Caco-2 (cell line): ENCODE data around the gene SBF2. TPM values are rescaled to one million over a fixed set of nuclear protein-coding genes. Genes with fewer than 3 reads are reported as not detected.

Experiments
- BruUV-seq: library from RNA; stranded (reverse); fragments of 400-500 nt; replicated peaks from 2 replicates; lab custom pipeline; 2021; lab: Mats Ljungman, UMichigan
- CTCF ChIA-PET: fragments of 300-600 bp; sonication (Branson Sonifier 250); formaldehyde crosslinking; loops from one replicate; lab custom pipeline; 2022; ENCODE audit warnings: antibody characterized with exemption; lab: Charles Lee
- POLR2A ChIA-PET: fragments of 300-600 bp; sonication (Branson Sonifier 250); formaldehyde crosslinking; loops from one replicate; lab custom pipeline; 2022; ENCODE audit warnings: antibody characterized with exemption; lab: Charles Lee
- DNase-seq, 2 experiments: peaks; one replicate each; pipeline versions ENCODE4 v3.0.0 to v3.0.0-alpha.2; 2020 to 2022
- H3K27me3 ChIP-seq: replicated peaks from 2 replicates; pipeline ENCODE4 v1.6.0; 2011; ENCODE audit warnings: low read length; ENCODE audit not compliant: control insufficient read depth, insufficient read depth
- H3K36me3 ChIP-seq: 2 replicates; pipeline ENCODE4 v1.5.1; 2011; ENCODE audit warnings: low read length; ENCODE audit not compliant: control insufficient read depth, insufficient read depth
- H3K4me1 ChIP-seq: fragments of 250-450 bp; sonication (Bioruptor Pico); 2 replicates; pipeline ENCODE4 v1.5.1; 2020; ENCODE audit warnings: mild to moderate bottlenecking
- H3K4me3 ChIP-seq: 2 replicates; pipeline ENCODE4 v1.5.1; 2011; ENCODE audit warnings: low read depth, mild to moderate bottlenecking, control low read depth, low read length
- H3K9me3 ChIP-seq: fragments of 250-450 bp; sonication (Bioruptor Pico); 2 replicates; pipeline ENCODE4 v1.5.1; 2020; ENCODE audit warnings: mild to moderate bottlenecking, moderate library complexity
- H3K27ac Mint-ChIP-seq: one replicate; pipeline ENCODE4 v1.8.0; 2022; ENCODE audit warnings: mixed read lengths; ENCODE audit not compliant: unreplicated experiment
- H3K27me3 Mint-ChIP-seq: one replicate; pipeline ENCODE4 v1.8.0; 2022; ENCODE audit warnings: mixed read lengths; ENCODE audit not compliant: insufficient read depth, unreplicated experiment
- H3K36me3 Mint-ChIP-seq: one replicate; pipeline ENCODE4 v1.8.0; 2022; ENCODE audit warnings: mild to moderate bottlenecking, mixed read lengths; ENCODE audit not compliant: insufficient read depth, unreplicated experiment
- H3K4me1 Mint-ChIP-seq: one replicate; pipeline ENCODE4 v1.8.0; 2022; ENCODE audit warnings: low read depth, mixed read lengths; ENCODE audit not compliant: unreplicated experiment
- H3K4me3 Mint-ChIP-seq: one replicate; pipeline ENCODE4 v1.8.0; 2022; ENCODE audit warnings: mild to moderate bottlenecking, moderate library complexity, mixed read lengths; ENCODE audit not compliant: unreplicated experiment
- H3K9me3 Mint-ChIP-seq: one replicate; pipeline ENCODE4 v1.8.0; 2022; ENCODE audit warnings: mixed read lengths; ENCODE audit not compliant: unreplicated experiment
- intact Hi-C: fragments of 100-400 bp; cut with micrococcal nuclease; formaldehyde crosslinking; loops from one replicate; pipeline ENCODE4 v1.10.0; 2022; ENCODE audit not compliant: unreplicated experiment
- total RNA-seq: library from RNA; stranded (reverse); gene quantifications from 2 replicates; pipeline ENCODE4 v1.2.3, GENCODE V29; 2022
- TF ChIP-seq, protein P1 (sequence below), 2 experiments: fragments of 200-600 bp in 1 of 2; IDR thresholded peaks; 1 replicate in 1 of 2; 2 replicates in 1 of 2; pipeline versions ENCODE4 v1.5.1 to v1.8.0; 2011 to 2022; ENCODE audit warnings: antibody characterized with exemption in 1 of 2, control low read depth in 1 of 2, inconsistent platforms in 1 of 2, low read depth in 1 of 2, low read length in 1 of 2, mild to moderate bottlenecking in 1 of 2, moderate library complexity in 1 of 2; ENCODE audit not compliant: insufficient read depth in 1 of 2, severe bottlenecking in 1 of 2, unreplicated experiment in 1 of 2

Gene SBF2
- total RNA-seq, 1 experiment from 2014 or later = 72.2 TPM

DNA sequence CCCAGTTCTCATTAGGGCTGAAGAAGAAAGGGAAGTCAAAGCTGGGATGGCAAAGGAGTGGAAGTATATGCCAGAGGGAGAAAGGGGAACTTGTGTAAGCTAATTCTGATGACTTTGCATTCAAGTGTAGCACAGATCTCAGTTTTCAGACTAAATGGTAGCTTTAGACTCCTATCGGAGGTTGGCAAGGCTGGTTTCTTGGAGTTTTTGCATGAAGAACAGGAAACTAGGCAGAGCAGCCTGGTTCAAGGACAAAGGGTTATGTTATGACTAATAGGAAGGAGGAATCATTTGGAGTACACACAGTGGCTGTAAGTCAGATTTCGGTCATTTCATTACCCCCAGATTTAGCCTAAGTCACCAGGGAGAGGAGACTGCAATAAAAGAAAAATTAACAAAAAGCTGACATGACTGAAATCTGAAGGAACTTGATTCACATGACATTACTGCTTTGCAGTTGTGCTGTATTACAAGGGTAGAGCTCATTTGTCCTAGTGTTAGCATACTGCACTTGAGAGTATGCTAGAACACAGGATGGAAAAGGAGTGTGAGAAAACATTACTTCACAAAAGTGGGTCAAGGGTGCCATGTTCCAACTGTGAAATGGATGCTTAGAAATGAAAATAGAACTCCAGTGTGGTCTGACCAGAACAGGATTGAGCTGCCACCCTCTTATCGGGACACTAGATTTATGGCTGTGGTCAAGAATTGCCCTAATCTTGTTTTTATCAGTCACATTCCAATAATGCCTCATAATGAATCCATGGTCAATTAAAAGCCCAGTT, 34.5 kb upstream of the SBF2 start:
- intact Hi-C loops = loop anchor here (2.0 to 5.0 kb wide), 4 partner anchors 129 to 716 kb away; partner anchors contain the start of gene AMPD3
- H3K4me1 Mint-ChIP-seq = peaks cover 36% of the 10 kb centered on the region
- TF ChIP-seq, protein P1, sequence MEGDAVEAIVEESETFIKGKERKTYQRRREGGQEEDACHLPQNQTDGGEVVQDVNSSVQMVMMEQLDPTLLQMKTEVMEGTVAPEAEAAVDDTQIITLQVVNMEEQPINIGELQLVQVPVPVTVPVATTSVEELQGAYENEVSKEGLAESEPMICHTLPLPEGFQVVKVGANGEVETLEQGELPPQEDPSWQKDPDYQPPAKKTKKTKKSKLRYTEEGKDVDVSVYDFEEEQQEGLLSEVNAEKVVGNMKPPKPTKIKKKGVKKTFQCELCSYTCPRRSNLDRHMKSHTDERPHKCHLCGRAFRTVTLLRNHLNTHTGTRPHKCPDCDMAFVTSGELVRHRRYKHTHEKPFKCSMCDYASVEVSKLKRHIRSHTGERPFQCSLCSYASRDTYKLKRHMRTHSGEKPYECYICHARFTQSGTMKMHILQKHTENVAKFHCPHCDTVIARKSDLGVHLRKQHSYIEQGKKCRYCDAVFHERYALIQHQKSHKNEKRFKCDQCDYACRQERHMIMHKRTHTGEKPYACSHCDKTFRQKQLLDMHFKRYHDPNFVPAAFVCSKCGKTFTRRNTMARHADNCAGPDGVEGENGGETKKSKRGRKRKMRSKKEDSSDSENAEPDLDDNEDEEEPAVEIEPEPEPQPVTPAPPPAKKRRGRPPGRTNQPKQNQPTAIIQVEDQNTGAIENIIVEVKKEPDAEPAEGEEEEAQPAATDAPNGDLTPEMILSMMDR (IDR thresholded peaks at IDR 0.05; ENCODE audit: insufficient read depth in 1 of 2, low read depth in 1 of 2, low read length in 1 of 2, severe bottlenecking in 1 of 2, unreplicated experiment in 1 of 2) = no peak
- Histone ChIP-seq H3K27me3 (no peaks in the 10 kb centered on the region), H3K4me3 (no peak overlapping the region), H3K36me3 (no peaks in the 10 kb centered on the region), H3K9me3 (no peaks in the 10 kb centered on the region), H3K4me1 (peaks cover 63% of the 10 kb centered on the region)
- H3K27ac Mint-ChIP-seq = peak overlapping the region; percentile 14
- H3K36me3 Mint-ChIP-seq = no peaks in the 10 kb centered on the region
- no TSS peak for BruUV-seq
- CTCF ChIA-PET = interaction anchor here (0.6 to 1.7 kb wide), 4 partner anchors 24 to 212 kb away, joined by 3 to 11 read pairs (median 7); partner anchors contain the start of genes ADM and RNF141
- peak; percentile 66 to 73 for DNase-seq
- POLR2A ChIA-PET = interaction anchor here (0.5 to 0.6 kb wide), 2 partner anchors 42 to 49 kb away, joined by 3 to 4 read pairs; no protein-coding TSS in a partner anchor
- no peaks in the 10 kb centered on the region for H3K27me3 Mint-ChIP-seq
- H3K4me3 Mint-ChIP-seq = peak overlapping the region; percentile 39
- H3K9me3 Mint-ChIP-seq = no peaks in the 10 kb centered on the region

DNA sequence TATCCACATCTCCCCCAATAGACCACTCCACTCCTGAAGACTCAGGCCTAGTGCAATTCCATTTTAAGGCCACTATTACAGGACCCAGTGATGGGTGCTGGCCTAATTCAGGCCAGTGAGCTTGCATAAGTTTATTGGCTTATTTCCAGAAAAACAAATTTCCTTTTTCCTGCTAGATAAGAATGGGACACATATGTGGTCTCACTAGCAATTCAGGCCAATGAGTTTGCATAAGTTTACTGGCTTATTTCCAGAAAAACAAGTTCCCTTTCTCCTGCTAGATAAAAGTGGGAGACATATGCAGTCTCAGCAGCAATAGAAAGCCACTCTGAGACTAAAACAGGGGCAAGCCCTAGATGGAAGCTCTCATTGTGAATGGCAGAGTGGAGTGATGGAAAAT, 33.2 kb upstream of the SBF2 start:
- Mint-ChIP-seq H3K4me1 (peaks cover 47% of the 10 kb centered on the region), H3K27me3 (no peaks in the 10 kb centered on the region), H3K4me3 (no peak overlapping the region), H3K27ac (peak overlapping the region; percentile 14), H3K9me3 (no peaks in the 10 kb centered on the region), H3K36me3 (no peaks in the 10 kb centered on the region)
- DNase-seq = no peak
- POLR2A ChIA-PET = interaction anchor here (1.2 to 1.7 kb wide), 3 partner anchors 18 to 23 kb away, joined by 3 to 6 read pairs (median 6); partner anchors contain the start of gene ADM
- H3K4me3 ChIP-seq = no peak overlapping the region
- H3K9me3 ChIP-seq = no peaks in the 10 kb centered on the region
- intact Hi-C loops = loop anchor here (5.0 kb wide), 3 partner anchors 130 to 715 kb away; partner anchors contain the start of gene AMPD3
- H3K27me3 ChIP-seq = no peaks in the 10 kb centered on the region
- no TSS peak for BruUV-seq
- TF ChIP-seq, protein P1 (IDR thresholded peaks at IDR 0.05; ENCODE audit: insufficient read depth in 1 of 2, low read depth in 1 of 2, low read length in 1 of 2, severe bottlenecking in 1 of 2, unreplicated experiment in 1 of 2) = no peak
- peaks cover 74% of the 10 kb centered on the region for H3K4me1 ChIP-seq
- no peaks in the 10 kb centered on the region for H3K36me3 ChIP-seq
- CTCF ChIA-PET = interaction anchor here (1.6 to 3.2 kb wide), 3 partner anchors 20 to 39 kb away, joined by 7 to 39 read pairs (median 34); partner anchors contain the start of gene ADM
